T-helper 1 cell treated with Interleukin-12 subunit alpha and Interleukin-12 subunit beta and Interleukin-4 antibody, amounts not matched to agents 30 μg/mL and 1 μg/mL, for 36 hours (primary cell): ENCODE results near the gene MLXIPL.
"Not testable (repeated sequence)": the region's sequence is repeated elsewhere in the genome, so short reads cannot be mapped to it uniquely, and the experiment has no call there.

ENCODE experiments used
- H3K27ac Mint-ChIP-seq: one replicate; pipeline ENCODE4 v1.8.0; 2021; ENCODE audit warnings: mild to moderate bottlenecking, mixed read lengths
- H3K27me3 Mint-ChIP-seq: one replicate; pipeline ENCODE4 v1.8.0; 2021; ENCODE audit warnings: low read depth, mixed read lengths
- H3K36me3 Mint-ChIP-seq: one replicate; pipeline ENCODE4 v1.8.0; 2021; ENCODE audit warnings: low read depth, mixed read lengths
- H3K4me1 Mint-ChIP-seq: one replicate; pipeline ENCODE4 v1.8.0; 2021; ENCODE audit warnings: low read depth, mixed read lengths
- H3K4me3 Mint-ChIP-seq: one replicate; pipeline ENCODE4 v1.8.0; 2021; ENCODE audit warnings: mild to moderate bottlenecking, moderate library complexity, mixed read lengths
- H3K9me3 Mint-ChIP-seq: one replicate; pipeline ENCODE4 v1.8.0; 2021; ENCODE audit warnings: mixed read lengths

MLXIPL gene

DNA sequence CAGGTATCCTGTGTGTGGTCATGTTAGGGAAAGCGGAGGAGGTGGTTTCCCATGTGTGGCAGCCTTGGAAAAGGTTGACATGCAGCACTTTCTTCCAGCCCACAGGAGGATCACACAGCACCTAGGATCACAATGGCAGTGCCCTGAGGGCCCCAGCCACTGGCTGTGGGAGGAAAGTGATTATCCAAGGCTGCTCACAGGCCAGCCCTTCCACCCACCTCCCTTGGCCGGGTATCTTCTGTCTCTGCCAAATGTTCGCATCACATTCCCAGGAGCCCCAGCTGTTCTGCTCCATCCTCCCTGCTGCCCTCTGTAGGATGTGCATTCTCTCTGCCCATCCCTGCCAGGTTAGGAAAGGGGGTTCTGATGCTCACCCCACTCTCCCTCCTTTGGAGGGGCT lies 2.5 kb upstream of the MLXIPL start:
- H3K4me1 Mint-ChIP-seq = no peaks in the 10 kb centered on the region
- H3K4me3 Mint-ChIP-seq = no peak overlapping the region
- H3K27ac Mint-ChIP-seq = no peak overlapping the region
- no peaks in the 10 kb centered on the region for H3K9me3 Mint-ChIP-seq
- peaks cover 66% of the 10 kb centered on the region for H3K27me3 Mint-ChIP-seq
- no peaks in the 10 kb centered on the region for H3K36me3 Mint-ChIP-seq

- H3K4me1 Mint-ChIP-seq = no peaks in the 10 kb centered on the region
- H3K27me3 Mint-ChIP-seq = peaks cover 69% of the 10 kb centered on the region
- no peak overlapping the region for H3K27ac Mint-ChIP-seq
Measured at GRCh38 chr7:73625276-73625675, 954 bp upstream of the MLXIPL start.

GRCh38 chr7:73624669-73625001 lies 313 bp upstream of the MLXIPL start:
- Mint-ChIP-seq H3K9me3 (no peaks in the 10 kb centered on the region), H3K27me3 (peaks cover 76% of the 10 kb centered on the region), H3K4me1 (no peaks in the 10 kb centered on the region), H3K4me3 (no peak overlapping the region), H3K27ac (no peak overlapping the region), H3K36me3 (no peaks in the 10 kb centered on the region)

More at GRCh38 chr7:73625276-73625675, 954 bp upstream of the MLXIPL start:
- Mint-ChIP-seq H3K4me3 (no peak overlapping the region), H3K36me3 (no peaks in the 10 kb centered on the region), H3K9me3 (no peaks in the 10 kb centered on the region)

DNA sequence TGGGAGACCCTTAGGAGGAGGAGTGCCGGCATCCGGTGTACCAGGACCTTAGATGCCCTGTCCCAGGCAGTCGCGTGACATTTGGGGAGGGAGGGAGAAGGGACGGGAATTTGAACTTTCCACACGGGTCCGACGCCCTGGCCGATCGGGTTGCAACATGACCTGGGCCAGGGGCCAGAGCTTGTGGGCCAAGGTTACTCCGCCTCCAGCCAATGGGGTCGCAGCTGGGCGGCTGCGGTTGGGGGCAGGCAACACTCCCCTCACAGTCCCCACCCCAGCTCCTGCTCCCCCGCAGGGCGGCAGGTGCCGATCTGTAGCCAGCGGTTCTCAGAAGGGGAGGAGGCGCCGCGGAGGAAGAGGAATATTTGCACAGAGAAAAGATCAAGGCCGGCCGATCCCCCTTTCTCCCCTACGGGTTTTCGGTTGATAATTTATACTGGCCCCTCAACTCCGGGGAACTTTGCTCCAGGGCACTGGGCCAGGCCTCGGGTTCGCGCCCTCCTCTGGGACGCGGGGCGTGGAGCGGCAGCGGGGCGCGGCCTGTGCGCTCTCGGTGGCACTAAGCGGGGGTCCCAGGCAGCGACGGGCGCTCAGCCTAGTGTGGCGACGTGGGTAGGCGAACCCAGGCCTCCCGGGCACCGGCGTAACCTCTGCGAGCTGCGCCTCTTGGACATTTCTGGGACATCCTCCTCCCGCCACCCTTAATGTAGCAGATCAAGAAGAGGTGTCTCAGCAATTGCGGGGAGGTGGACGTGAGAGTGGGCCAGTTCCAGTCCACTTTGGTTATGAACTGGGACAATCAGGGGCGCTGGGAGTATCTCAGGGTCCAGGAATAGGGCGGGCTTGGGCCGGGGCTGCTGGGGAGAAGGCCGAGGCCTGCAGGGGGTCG lies 1.2 kb downstream of the MLXIPL start:
- no peaks in the 10 kb centered on the region for H3K36me3 Mint-ChIP-seq
- H3K9me3 Mint-ChIP-seq = no peaks in the 10 kb centered on the region
- H3K27ac Mint-ChIP-seq = no peak overlapping the region
- no peak overlapping the region for H3K4me3 Mint-ChIP-seq
- peaks cover 66% of the 10 kb centered on the region for H3K27me3 Mint-ChIP-seq
- H3K4me1 Mint-ChIP-seq = no peaks in the 10 kb centered on the region

GRCh38 chr7:73622527-73622908 lies 1.8 kb downstream of the MLXIPL start:
- Mint-ChIP-seq H3K9me3 (no peaks in the 10 kb centered on the region), H3K4me3 (no peak overlapping the region), H3K36me3 (no peaks in the 10 kb centered on the region), H3K27me3 (peaks cover 59% of the 10 kb centered on the region), H3K27ac (no peak overlapping the region), H3K4me1 (no peaks in the 10 kb centered on the region)

- Mint-ChIP-seq H3K4me3 (no peak overlapping the region), H3K27me3 (peaks cover 53% of the 10 kb centered on the region), H3K27ac (no peak overlapping the region), H3K9me3 (no peaks in the 10 kb centered on the region), H3K36me3 (no peaks in the 10 kb centered on the region), H3K4me1 (no peaks in the 10 kb centered on the region)
Measured at GRCh38 chr7:73621168-73622063, 2.9 kb downstream of the MLXIPL start.

- not testable (repeated sequence) for H3K9me3 Mint-ChIP-seq, H3K4me1 Mint-ChIP-seq, H3K27ac Mint-ChIP-seq, H3K4me3 Mint-ChIP-seq, H3K36me3 Mint-ChIP-seq
- H3K27me3 Mint-ChIP-seq = peaks cover 35% of the 10 kb centered on the region
Measured at GRCh38 chr7:73619394-73619793, 4.9 kb downstream of the MLXIPL start.

DNA sequence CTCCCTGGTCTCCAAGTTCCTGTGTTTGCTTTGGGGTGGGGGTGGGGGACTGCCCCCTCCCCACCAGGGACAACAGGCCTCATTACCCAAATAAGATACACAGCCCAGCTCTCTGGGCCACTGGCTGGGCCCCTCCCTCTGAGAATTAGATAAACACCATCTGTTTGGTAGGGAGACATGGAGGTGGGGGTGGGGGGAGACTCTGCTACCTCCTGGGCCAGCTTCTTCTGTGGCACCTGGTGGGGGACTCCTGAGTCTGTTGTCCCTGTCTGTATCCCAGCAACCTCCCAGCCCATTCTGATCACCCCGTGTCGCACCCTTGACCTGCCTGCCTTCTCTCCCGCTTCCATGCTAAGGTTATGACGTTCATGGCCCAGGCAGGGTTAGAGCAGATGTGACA lies 5.8 kb downstream of the MLXIPL start:
- Mint-ChIP-seq H3K36me3 (no peaks in the 10 kb centered on the region), H3K27me3 (peaks cover 34% of the 10 kb centered on the region), H3K4me3 (no peak overlapping the region), H3K9me3 (no peaks in the 10 kb centered on the region), H3K4me1 (no peaks in the 10 kb centered on the region), H3K27ac (no peak overlapping the region)

GRCh38 chr7:73617520-73617919 lies 6.8 kb downstream of the MLXIPL start:
- not testable (repeated sequence) for H3K4me3 Mint-ChIP-seq, H3K9me3 Mint-ChIP-seq, H3K4me1 Mint-ChIP-seq, H3K36me3 Mint-ChIP-seq, H3K27ac Mint-ChIP-seq
- peaks cover 32% of the 10 kb centered on the region for H3K27me3 Mint-ChIP-seq

- Mint-ChIP-seq H3K27me3 (peaks cover 25% of the 10 kb centered on the region), H3K27ac (no peak overlapping the region), H3K36me3 (no peaks in the 10 kb centered on the region), H3K4me1 (no peaks in the 10 kb centered on the region), H3K4me3 (no peak overlapping the region), H3K9me3 (no peaks in the 10 kb centered on the region)
Measured at GRCh38 chr7:73615886-73616285, 8.4 kb downstream of the MLXIPL start.

DNA sequence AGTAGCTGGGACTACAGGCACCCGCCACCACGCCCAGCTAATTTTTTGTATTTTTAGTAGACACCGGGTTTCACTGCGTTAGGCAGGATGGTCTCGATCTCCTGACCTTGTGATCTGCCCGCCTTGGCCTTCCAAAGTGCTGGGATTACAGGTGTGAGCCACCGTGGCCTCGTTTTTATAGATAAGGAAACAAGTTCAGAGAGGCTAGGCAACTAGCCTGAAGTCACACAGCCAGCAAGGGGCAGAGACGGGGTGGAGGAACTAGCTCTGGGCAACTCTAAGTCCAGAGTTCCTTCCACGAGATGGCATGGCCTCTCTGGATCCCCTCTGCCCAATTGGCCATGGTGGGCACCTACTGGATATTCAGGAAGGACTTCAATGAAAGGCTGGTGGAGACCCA lies 9.4 kb downstream of the MLXIPL start:
- not testable (repeated sequence) for H3K27ac Mint-ChIP-seq, H3K36me3 Mint-ChIP-seq, H3K9me3 Mint-ChIP-seq, H3K4me1 Mint-ChIP-seq, H3K4me3 Mint-ChIP-seq
- peaks cover 28% of the 10 kb centered on the region for H3K27me3 Mint-ChIP-seq

DNA sequence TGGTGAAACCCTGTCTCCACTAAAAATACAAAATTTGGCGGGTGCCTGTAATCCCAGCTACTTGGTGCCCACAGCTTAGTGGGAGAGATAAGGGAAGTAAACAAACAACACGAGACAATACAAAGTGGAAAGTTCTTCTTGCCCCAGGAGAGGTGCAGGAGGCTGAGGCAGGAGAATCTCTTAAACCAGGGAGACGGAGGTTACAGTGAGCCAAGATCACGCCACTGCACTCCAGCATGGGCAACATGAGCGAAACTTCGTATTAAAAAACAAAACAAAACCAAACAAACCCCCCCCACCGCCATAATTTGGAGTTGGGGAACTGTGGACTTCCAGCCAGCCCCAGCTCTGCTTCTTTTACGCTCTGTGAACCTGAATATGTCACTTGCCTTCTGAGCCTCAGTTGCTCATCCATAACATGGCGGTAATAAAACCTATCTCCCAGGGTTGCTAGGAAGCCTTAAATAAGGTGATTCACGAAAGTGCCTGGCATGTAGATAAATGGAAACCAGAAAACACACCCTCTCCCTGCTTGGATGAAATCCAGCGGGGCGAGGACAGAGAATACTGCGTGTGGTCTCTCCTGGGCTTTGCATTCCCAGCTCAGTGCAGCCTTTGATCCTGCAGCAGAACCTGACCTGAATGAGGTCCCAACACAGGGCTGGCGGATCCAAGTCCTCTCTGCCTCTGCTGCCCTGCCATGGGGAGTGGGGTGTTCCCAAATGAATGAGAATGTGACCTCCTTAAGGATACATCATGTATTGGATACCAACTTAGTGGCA lies 10.2 kb downstream of the MLXIPL start:
- Mint-ChIP-seq H3K9me3 (no peaks in the 10 kb centered on the region), H3K27me3 (peaks cover 24% of the 10 kb centered on the region), H3K4me1 (no peaks in the 10 kb centered on the region), H3K36me3 (no peaks in the 10 kb centered on the region), H3K27ac (no peak overlapping the region), H3K4me3 (no peak overlapping the region)

DNA sequence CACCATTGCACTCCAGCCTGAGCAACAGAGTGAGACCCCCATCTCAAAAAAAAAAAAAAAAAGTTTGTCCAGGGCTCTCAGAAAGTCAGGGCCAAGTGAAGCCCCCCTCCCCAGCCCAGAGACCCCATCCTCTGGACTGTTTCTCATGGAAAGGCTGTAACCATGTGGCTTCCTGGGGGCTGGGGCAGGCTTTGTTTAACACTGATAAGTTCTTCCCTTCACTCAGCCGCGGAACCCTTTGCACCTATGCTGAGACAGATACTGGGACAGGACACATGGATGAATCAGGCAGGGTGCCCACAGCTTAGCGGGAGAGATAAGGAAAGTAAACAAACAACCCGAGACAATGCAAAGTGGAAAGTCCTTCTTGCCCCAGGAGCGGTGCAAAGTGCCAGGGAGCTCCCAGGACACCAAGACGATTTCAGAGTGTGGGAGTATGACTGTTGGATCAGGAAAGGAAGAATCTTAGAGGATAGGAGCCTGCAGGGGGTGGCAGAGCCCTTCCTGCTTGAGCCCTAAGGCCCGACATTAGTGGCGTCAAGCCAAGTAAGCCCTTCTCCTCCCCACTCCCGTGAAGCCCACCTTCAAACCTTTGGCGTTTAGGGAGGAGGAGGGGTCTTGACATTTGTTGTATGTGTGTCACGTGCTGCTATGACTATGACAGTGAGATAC lies 11.6 kb downstream of the MLXIPL start:
- no peaks in the 10 kb centered on the region for H3K4me1 Mint-ChIP-seq
- no peaks in the 10 kb centered on the region for H3K9me3 Mint-ChIP-seq
- H3K27me3 Mint-ChIP-seq = peaks cover 24% of the 10 kb centered on the region
- no peaks in the 10 kb centered on the region for H3K36me3 Mint-ChIP-seq
- H3K4me3 Mint-ChIP-seq = no peak overlapping the region
- H3K27ac Mint-ChIP-seq = no peak overlapping the region

GRCh38 chr7:73611017-73611555 lies 13.2 kb downstream of the MLXIPL start:
- Mint-ChIP-seq H3K9me3 (no peaks in the 10 kb centered on the region), H3K4me3 (no peak overlapping the region), H3K4me1 (no peaks in the 10 kb centered on the region), H3K27ac (no peak overlapping the region), H3K27me3 (peaks cover 27% of the 10 kb centered on the region), H3K36me3 (no peaks in the 10 kb centered on the region)
